GM18520 (cell line): ENCODE measurements around the gene LARP4B.

ENCODE experiments used
- ATAC-seq: cut with Tn5 transposase; IDR thresholded peaks from one replicate; pipeline ENCODE4 v1.9.1; 2021; ENCODE audit not compliant: unreplicated experiment

The LARP4B gene

GRCh38 chr10:810351-810846, 121.1 kb downstream of the LARP4B start:
- ATAC-seq, result no peak

- ATAC-seq, result no peak
Observed at GRCh38 chr10:809671-810350, 121.7 kb downstream of the LARP4B start.

DNA sequence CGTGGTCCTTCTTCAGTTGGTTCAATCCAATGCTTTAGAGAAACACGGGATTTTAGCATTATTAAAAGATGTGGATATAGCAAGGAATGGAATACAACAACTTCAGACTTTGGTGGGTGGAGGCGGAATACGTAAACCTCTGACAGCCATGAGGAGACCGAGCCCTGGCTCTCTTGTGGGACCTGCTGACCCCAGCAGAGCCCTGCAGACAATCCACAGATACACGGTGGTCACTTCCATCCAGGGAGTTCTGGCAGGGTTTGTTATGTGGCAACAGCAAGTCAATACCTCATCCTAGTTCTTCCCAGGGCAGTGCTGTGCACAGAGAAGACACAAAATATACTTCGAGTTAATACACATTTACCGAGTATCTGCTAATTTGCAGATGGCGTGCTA, 123.5 kb downstream of the LARP4B start:
- no peak for ATAC-seq

DNA sequence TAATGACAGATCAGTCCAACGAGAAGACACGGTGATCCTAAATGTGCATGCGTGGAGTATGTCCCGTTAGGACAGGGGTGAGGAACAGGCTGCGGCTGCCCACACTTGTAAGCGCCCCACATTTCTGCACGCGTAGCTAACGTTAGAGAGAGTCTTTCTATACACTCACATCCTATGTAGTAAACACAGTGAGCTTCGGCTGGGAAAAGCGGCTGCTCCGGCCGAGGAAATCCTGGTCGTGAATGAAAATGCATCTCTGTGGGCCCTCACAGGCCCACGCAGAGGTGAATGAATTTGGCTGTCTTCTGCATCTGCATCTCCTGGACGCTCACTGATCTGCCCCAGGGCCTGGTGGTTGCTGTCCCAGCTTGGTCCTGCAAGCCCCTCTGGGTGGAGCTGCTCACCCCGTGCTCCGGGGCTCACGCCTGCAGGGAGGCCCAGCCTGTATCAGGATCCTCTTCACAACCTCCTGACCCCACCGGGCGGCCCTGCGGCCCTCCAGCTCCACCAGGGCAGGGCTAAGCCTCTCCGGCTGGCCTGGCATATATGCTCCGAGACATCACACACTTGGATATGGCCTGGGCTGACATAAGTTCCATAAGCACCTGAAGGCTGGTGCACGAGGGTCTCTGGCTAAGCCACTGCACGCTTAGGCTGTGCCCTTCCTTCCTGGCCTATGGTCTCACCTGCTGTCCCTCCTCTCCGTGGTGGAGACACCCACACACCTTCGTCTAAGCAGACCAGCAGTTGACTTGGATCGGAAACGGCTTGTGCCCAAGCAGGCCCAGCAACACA, 124.1 kb downstream of the LARP4B start:
- no peak for ATAC-seq

- ATAC-seq, result no peak
Observed at GRCh38 chr10:806451-807162, 124.9 kb downstream of the LARP4B start.

- ATAC-seq, result no peak
Observed at GRCh38 chr10:805620-806305, 125.7 kb downstream of the LARP4B start.

- no peak for ATAC-seq
Observed at GRCh38 chr10:804787-805619, 126.5 kb downstream of the LARP4B start.

DNA sequence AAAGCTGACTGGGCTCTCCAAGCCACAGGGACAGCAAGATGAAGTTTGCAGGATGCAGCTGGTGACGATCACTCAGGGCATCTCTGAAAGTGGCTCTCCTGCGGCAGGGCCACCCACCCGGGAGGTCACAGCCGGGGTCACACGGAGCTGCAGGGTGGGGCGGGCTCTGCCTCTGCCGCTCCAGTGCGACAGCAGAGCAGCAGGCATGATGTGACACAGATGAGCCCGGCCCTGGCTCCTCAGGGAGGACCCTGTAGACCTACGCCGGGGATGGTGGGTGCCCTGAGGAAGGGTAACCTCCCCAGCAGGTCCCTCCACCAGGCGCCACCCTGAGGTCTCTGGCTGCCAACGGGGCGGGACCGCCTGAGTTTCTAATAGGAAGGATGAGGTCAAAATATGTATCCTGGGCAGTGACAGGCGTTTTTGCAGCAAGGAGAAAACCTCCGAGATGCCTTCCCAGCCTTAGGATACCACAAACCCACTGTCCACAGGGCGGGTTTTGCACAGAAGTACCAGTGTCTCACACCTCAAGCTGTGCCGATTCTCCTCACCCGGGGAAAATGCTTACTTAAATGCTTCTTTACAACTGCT, 127.2 kb downstream of the LARP4B start:
- ATAC-seq, result no peak

- ATAC-seq, result no peak
Observed at GRCh38 chr10:803041-803741, 128.3 kb downstream of the LARP4B start.

- ATAC-seq, result no peak
Observed at GRCh38 chr10:802506-802905, 129.0 kb downstream of the LARP4B start.

GRCh38 chr10:797179-797578, 134.3 kb downstream of the LARP4B start:
- no peak for ATAC-seq

- no peak for ATAC-seq
Observed at GRCh38 chr10:796233-796632, 135.3 kb downstream of the LARP4B start.

DNA sequence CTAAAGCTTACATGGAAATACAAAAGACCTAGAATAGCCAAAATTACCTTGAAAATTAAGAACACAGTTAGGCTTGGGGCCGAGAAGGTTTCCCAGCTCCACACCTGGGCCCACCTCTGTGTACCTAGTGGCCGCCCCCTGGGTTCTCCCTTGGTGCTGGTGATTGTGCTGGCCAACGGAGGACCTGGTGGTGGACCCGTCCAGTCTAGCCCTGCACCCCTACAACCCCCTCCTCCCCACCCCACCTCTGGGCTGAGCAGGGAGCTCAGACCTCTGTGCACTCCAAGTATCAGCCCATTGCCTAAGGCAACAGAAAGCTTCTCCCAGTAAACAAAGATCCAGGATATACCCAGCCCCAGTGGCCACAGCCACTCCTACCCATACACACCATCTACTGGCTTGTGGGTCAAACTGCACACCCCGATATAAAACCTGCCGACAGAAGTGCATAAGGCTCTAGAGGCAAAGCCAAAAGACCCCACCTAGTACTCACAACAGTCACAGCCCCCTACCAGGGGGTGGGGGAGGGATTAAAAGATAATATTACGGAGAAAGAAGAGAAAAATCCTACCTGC, 137.0 kb downstream of the LARP4B start:
- ATAC-seq, result no peak

DNA sequence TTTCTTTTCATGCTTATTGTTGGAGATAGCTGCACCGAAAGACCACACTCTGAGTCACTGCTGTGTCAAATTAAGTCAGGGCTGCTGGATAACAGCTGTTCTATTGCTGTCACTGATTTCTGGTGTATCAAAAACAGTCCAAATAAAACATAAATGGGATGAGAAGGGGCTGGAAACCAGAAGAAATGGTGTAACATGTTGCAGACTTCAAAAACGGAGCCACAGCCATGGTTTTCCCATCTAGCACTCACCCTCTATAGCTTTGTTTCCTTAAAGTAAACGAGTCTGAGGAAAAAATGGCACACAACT, 138.8 kb downstream of the LARP4B start:
- no peak for ATAC-seq

GRCh38 chr10:792083-792791, 139.3 kb downstream of the LARP4B start:
- ATAC-seq, result no peak

GRCh38 chr10:791639-792038, 139.9 kb downstream of the LARP4B start:
- ATAC-seq, result no peak

GRCh38 chr10:790821-791551, 140.5 kb downstream of the LARP4B start:
- no peak for ATAC-seq
